Measurements from ENCODE around the gene PABPC1L. TPM values are rescaled to one million over a fixed set of nuclear protein-coding genes. Genes with fewer than 3 reads are reported as not detected.

The PABPC1L gene
- total RNA-seq, 1 donor: 10.8 TPM

DNA sequence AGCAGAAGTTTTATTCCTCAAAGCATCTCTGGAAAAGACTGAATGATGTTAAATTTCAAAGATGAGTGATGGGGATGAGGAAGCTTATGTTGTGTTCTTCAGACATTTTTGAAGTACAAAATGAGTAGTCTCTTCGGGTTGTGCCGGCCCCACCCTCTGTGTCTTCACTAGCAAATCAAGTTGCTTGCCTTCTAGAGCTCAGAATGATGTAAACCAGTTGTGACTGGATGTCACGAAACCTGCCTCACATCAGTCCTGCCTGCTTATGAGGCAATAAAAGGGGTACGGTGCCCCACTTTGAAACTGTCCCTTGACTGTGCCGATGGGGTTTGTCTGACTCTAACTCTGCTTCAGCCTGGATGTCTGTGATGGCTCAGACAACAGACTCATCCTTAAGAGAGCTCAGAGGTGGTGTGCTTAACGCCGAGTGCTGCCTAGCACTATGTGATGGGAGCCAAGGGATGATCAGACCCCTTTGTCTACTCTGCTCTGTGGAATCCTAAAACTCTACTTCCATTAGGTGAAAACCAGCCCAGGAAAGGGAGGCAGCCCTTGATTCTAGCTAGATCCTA is 31.3 kb downstream of the PABPC1L start:
- no peak for DNase-seq (ENCODE audit: low read depth)
- no peak overlapping the region for H3K4me3 ChIP-seq (ENCODE audit: low read depth, low read length)
- TF ChIP-seq, protein P1, sequence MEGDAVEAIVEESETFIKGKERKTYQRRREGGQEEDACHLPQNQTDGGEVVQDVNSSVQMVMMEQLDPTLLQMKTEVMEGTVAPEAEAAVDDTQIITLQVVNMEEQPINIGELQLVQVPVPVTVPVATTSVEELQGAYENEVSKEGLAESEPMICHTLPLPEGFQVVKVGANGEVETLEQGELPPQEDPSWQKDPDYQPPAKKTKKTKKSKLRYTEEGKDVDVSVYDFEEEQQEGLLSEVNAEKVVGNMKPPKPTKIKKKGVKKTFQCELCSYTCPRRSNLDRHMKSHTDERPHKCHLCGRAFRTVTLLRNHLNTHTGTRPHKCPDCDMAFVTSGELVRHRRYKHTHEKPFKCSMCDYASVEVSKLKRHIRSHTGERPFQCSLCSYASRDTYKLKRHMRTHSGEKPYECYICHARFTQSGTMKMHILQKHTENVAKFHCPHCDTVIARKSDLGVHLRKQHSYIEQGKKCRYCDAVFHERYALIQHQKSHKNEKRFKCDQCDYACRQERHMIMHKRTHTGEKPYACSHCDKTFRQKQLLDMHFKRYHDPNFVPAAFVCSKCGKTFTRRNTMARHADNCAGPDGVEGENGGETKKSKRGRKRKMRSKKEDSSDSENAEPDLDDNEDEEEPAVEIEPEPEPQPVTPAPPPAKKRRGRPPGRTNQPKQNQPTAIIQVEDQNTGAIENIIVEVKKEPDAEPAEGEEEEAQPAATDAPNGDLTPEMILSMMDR (IDR thresholded peaks at IDR 0.05; ENCODE audit: insufficient read depth, low read depth, low read length): no peak

DNA sequence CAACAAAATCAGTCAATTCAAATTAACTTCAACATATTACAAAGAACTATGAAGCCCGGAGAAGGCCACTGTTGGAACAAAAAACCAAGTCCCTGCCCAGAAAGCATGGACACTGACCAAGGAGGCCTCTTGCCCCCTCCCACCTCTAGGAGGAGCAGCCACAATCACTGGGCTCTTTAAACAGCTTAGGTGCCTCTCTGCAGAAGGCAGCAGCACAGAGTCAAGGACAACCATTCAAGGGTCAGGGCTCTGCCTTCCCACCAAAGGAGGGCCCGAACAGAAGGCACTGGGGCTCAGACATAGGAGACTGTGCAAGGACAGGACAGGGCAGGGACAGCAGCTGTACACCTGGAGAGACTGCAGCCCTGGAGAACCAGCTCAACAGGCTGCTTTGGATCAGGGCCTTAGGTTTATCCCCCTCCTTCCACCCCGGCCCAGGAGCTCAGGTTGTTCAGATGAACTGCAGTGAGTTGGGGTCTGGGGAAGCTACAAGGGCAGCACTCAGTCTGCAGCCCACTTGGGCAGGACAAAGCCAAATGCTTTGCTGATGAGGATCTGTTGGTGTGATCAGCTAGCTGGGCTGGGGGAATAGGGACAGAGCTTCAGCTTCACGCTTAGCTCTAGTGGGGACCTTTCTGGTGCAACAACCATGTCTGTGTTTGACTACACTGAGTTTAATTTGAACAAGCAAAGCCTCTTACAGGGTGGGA is 32.6 kb downstream of the PABPC1L start:
- DNase-seq (ENCODE audit: low read depth): no peak
- no peak overlapping the region for H3K4me3 ChIP-seq (ENCODE audit: low read depth, low read length)
- TF ChIP-seq, protein P1 (IDR thresholded peaks at IDR 0.05; ENCODE audit: insufficient read depth, low read depth, low read length): no peak

DNA sequence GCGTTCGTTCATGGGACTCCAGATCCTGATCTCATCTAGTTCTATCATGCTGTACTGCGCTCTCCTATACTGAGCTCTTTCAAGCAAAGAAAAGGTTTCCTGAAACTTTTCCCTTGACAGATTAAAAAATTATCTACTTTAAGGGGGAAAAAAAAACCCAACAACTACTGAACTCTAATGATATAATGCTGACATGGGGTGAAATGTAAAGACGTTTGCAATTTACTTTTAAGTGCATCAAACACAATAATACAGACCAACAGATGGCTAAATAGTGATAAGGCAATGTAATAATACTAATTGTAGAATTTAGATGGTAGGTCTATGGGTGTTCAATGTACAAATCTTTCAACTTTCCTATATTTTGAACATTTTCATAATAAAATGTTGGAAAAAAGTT is 34.0 kb downstream of the PABPC1L start:
- no peak overlapping the region for H3K4me3 ChIP-seq (ENCODE audit: low read depth, low read length)
- TF ChIP-seq, protein P1 (IDR thresholded peaks at IDR 0.05; ENCODE audit: insufficient read depth, low read depth, low read length): no peak
- DNase-seq (ENCODE audit: low read depth): no peak

DNA sequence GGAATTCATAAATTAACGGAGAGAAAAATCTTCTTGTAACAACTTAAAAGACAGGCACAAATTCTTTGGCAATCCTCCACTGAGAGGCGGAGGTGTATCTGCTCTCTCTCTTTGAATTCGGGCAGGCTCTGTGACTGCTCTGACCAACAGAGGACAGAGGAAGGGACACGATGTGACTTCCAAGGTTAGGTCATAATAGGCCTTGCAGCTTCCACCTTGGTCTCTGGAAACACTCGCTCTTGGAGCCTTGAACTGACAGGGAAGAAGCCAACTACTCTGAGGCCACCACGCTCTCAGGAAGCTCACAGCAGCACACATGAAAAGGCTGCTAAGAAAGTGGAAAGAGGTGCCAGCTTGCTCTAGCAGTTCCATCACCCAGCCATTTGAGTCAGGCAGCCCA is 35.4 kb downstream of the PABPC1L start:
- no peak for DNase-seq (ENCODE audit: low read depth)
- TF ChIP-seq, protein P1 (IDR thresholded peaks at IDR 0.05; ENCODE audit: insufficient read depth, low read depth, low read length): no peak
- H3K4me3 ChIP-seq (ENCODE audit: low read depth, low read length): no peak overlapping the region

DNA sequence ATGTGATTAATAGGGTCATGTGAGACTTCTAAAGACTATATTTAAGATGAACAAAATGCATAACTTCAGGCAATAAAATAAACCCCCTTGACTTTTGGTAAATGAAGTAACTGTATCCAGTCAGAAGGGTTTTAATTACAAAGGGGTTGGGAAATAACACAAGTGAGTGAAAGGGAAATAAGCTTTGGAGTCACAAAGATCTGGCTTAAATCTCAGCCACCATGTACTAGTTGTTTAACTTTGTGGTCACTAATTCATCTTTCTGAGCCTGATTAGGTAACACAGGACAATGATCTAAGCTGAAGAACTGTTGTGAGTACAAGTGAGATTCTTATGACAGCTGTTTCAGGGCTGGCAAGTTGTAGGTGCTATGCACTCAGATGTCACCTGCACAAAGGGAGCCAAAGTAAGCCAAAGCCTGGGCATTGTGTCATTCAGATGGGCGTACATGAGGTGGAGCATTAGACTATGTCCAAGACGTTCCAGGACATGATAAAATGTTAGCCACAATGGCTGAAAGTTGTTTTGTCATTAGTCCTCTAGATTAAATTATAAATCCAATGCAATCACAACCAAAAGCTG is 36.5 kb downstream of the PABPC1L start:
- TF ChIP-seq, protein P1 (IDR thresholded peaks at IDR 0.05; ENCODE audit: insufficient read depth, low read depth, low read length): no peak
- no peak overlapping the region for H3K4me3 ChIP-seq (ENCODE audit: low read depth, low read length)
- DNase-seq (ENCODE audit: low read depth): peak; percentile 64

DNA sequence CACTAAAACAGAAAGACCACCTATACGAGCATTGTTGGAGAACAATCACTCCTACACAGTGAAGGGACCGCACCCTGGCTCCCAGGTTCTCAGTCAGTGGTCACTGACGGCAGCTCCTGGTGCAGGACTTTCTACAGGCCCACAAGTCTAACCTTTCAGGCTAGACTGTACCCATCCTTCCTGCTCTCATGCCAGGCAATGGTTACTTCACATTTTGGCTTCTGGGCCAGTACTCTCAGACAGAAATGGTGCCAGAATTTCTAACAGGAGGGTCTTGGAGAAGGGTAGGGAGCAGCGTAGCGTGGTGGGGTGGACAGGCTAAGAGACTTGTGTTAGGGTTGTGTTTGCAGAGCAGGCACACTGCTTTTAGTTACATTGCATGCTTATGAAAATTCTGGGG is 38.2 kb downstream of the PABPC1L start:
- no peak for DNase-seq (ENCODE audit: low read depth)
- TF ChIP-seq, protein P1 (IDR thresholded peaks at IDR 0.05; ENCODE audit: insufficient read depth, low read depth, low read length): no peak
- no peak overlapping the region for H3K4me3 ChIP-seq (ENCODE audit: low read depth, low read length)
